ENCODE data around the gene AOC3.
"Not testable (repeated sequence)": the region's sequence is repeated elsewhere in the genome, so short reads cannot be mapped to it uniquely, and the experiment has no call there.

The AOC3 gene

GRCh38 chr17:42894283-42895184 lies 43.5 kb downstream of the AOC3 start:
- no peak for DNase-seq

- peak; percentile 73 for DNase-seq
These were observed 44.2 kb downstream of the AOC3 start for GRCh38 chr17:42895185-42895555.

- no peak for DNase-seq
These were observed 47.3 kb downstream of the AOC3 start for GRCh38 chr17:42898147-42898811.

GRCh38 chr17:42899981-42900380 lies 49.0 kb downstream of the AOC3 start:
- DNase-seq = not testable (repeated sequence)

GRCh38 chr17:42900460-42901331 lies 49.7 kb downstream of the AOC3 start, which contains the start of gene G6PC1:
Gene G6PC1, plus strand, starts transcription at chr17:42900799. Its CDS starts 78 bp downstream, at chr17:42900877.
- no peak for DNase-seq

- no peak for DNase-seq
These were observed 50.7 kb downstream of the AOC3 start for GRCh38 chr17:42901535-42902229.

- DNase-seq = no peak
These were observed 53.1 kb downstream of the AOC3 start for GRCh38 chr17:42904110-42904469.

GRCh38 chr17:42906772-42907446 lies 55.9 kb downstream of the AOC3 start:
- no peak for DNase-seq
